GM19193 (cell line): ENCODE results near the gene LIFR.

Experiments used
- POLR2A ChIP-seq: IDR thresholded peaks from 4 replicates; pipeline ENCODE4 v1.6.1; 2011; ENCODE audit not compliant: insufficient read depth, insufficient read length; ENCODE audit errors: extremely low read depth

The LIFR gene

GRCh38 chr5:38556599-38557307 is at the start of gene LIFR:
LIFR (minus strand) TSS chr5:38556646; CDS start chr5:38530647, 25,999 bp downstream.
- no peak for TF ChIP-seq POLR2A

- no peak for TF ChIP-seq POLR2A
Measured at GRCh38 chr5:38605610-38606009, 49.2 kb upstream of the LIFR start.

- no peak for TF ChIP-seq POLR2A
Measured at GRCh38 chr5:38603691-38604090, 47.2 kb upstream of the LIFR start.

- TF ChIP-seq POLR2A = no peak
Measured at GRCh38 chr5:38602641-38603040, 46.2 kb upstream of the LIFR start.

- TF ChIP-seq POLR2A = no peak
Measured at GRCh38 chr5:38601863-38602298, 45.4 kb upstream of the LIFR start.

GRCh38 chr5:38601133-38601862 is 44.9 kb upstream of the LIFR start:
- no peak for TF ChIP-seq POLR2A

- TF ChIP-seq POLR2A = no peak
Measured at GRCh38 chr5:38600329-38601045, 44.0 kb upstream of the LIFR start.

GRCh38 chr5:38598994-38599617 is 42.7 kb upstream of the LIFR start:
- no peak for TF ChIP-seq POLR2A

GRCh38 chr5:38598296-38598993 is 42.0 kb upstream of the LIFR start:
- TF ChIP-seq POLR2A = no peak

- no peak for TF ChIP-seq POLR2A
Measured at GRCh38 chr5:38596981-38597380, 40.5 kb upstream of the LIFR start.

GRCh38 chr5:38595132-38595745 is 38.8 kb upstream of the LIFR start:
- TF ChIP-seq POLR2A = no peak

GRCh38 chr5:38593959-38594358 is 37.5 kb upstream of the LIFR start:
- TF ChIP-seq POLR2A = no peak

GRCh38 chr5:38591523-38591849 is 35.0 kb upstream of the LIFR start:
- no peak for TF ChIP-seq POLR2A

- no peak for TF ChIP-seq POLR2A
Measured at GRCh38 chr5:38590838-38591522, 34.5 kb upstream of the LIFR start.
